SHP77 treated with DMSO at 0.1 percent for 48 hours (cell line): ENCODE measurements around the gene FCN1.

Source experiments
- DNase-seq: peaks from one replicate; lab custom pipeline; 2025; lab: John Stamatoyannopoulos, UW

FCN1 gene

GRCh38 chr9:134913713-134914500 is 3.8 kb downstream of the FCN1 start:
- DNase-seq = no peak

DNA sequence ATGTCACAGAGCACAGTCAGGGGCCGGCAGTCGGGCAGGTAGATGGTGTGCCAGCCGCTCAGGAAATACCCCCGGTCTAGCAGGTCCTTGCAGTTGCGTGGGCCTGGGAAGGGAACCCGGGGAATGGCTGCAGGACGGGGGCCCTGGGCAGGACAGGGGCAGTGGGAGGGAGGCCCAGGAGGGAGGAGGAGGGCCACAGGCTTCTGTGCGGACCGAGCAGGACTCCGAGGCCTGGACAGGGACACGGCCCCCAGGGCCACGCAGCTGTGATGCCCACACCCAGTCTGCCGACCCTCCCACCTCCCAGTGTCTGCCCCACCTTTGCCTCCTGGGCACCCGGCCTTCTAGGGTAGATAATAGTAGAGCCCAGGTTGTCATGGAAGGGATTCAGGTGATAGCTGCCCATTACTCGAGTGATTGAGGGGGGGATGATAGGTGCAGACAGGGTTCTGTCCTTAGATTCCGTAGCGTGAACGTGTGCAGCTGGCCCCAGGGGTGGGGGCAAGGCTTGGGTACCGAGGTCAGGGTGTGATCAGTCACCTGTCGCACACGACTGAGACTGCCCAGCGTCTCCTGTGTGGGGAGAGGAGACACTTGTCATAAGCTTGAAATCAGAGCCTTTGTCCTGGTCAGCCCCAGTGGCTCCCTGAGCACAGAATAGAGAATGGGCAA is 4.5 kb downstream of the FCN1 start:
- no peak for DNase-seq

DNA sequence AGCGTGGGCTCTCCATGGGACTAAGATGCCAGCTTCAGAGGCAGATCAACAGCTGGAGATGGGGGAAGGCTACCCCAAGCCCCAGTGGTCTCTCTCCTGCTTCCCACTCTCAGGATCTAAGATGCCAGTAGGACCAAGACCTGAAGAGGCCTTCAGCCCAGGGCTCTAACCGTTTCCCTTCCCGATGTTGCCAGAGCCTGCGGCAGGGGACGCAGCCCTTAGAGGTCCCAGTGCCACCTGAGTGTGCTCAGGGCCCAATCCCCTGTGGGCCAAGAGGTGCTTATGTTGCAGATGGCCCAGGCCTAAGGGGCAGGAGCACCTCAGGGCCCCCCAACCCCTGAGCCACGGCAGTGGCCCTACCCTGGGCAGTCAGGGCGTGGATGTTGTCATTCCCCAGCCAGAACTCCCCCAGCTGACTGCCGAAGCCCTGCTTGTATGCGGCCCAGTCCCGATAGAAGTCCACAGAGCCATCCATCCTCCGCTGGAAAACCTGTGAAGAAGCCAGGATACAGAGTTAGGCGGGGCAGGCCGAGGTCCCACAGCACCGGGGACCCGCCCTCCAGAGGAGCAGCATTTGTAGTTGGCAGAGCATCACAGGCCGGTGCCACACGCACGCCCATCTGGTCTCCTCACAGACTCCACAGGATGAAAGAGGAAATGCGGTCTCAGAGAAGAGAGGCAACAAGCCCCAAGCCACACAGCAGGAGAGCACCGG is 5.4 kb downstream of the FCN1 start:
- no peak for DNase-seq

DNA sequence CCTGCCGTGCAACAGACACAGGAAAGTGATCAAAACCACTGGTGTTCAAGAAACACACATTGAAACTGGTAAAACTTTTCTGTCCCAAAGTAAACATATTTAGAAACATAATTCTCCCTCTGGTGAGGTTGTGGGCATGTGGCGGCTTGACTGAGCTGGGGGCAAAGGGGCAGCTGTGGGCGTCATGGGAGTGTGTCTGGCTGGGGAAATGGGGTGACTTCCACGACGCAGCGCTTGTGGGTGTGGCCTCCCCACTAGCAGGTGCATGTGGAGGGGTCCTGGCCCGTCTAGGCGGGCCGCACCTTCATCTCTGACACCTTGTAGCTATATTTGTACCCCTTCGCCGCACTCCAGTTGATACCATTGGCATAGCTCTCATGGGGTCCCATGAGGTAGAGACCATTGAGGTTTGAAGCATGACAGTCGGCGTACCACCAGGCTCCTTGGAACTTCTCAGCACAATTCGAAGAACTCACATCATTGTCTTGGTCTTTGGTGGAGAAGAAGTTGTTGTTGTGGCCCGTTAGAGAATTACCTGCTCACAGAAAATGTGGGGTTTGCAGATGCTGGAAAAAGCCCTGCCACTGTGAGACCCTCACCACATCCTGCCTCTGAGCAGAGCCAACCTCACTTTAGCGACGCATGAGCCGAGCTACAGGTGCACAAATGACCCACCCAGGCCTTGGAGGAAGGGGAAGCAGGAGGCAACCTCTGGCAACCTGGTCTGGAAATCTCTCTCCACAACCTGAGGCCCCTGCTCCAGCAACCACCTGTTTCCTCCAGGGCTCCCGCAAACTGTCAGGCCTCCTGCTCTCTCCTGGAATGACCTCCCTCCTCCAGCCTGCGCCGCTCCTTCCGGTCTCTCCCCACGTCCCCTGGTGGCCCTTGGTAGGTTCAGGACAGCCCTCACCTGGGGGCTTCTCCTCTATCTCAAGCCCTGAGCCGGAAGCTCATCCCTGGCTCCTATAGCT is 7.9 kb downstream of the FCN1 start:
- no peak for DNase-seq

- DNase-seq = no peak
Observed at GRCh38 chr9:134908524-134909309, 9.0 kb downstream of the FCN1 start.

DNA sequence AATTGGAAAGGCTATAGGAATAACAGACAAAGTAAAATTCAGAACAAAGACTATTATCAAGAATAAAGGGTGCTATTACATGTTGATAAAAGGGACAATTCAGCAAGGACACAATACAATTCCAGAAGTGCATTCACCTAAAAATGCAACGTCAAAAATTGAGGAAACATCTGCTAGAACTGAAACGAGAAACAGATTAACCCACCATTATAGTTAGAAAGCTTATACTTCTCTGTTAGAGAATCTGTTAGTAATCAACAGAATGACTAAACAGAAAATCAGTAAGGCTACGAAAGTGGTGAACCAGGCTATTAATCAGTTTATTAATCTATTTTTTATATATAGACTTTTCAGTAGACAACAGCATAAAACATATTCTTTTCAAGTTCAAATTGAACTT is 14.8 kb downstream of the FCN1 start:
- no peak for DNase-seq

DNA sequence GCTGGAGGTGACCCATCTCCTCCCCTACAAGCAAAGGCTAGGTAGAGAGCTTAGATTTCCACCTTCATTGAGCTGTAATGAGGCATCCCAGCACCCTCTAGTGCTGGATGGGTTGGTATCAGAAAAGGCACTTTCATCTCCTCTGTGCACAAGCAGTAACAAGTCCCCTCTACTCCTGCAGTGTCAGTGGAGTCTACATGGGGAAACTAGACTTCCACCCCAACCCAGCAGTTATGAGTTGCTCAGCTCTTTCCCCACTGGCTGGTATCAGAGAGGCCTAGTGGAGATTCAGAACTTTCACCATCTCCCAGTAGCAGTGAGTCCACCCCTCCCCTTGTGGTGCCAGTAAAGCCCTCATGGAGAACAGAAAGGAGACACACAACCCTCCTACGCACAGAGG is 17.9 kb downstream of the FCN1 start:
- DNase-seq = no peak

- DNase-seq = no peak
Observed at GRCh38 chr9:134899168-134899567, 18.5 kb downstream of the FCN1 start.

DNA sequence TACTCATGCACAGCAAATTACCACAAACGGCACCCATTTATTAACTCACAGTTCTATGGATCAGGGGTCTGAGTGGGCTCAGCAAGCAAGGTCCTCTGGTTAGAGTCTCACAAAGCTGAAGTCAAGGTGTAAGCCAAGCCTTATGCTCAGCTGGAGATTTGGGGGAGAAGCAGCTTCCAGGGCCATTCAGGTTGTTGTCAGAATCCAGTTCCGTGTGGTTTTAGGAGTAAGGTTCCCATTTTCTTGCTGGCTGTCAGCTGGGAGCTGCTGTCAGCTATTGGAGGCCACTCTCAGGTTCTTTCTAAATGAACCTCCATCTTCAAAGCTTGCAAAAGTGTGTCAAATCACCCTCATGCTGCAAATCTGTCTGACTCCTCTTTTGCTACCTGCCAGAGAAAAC is 19.4 kb downstream of the FCN1 start:
- no peak for DNase-seq

GRCh38 chr9:134897584-134898170 is 20.0 kb downstream of the FCN1 start:
- no peak for DNase-seq

GRCh38 chr9:134896834-134897583 is 20.7 kb downstream of the FCN1 start:
- DNase-seq = no peak

- DNase-seq = no peak
Observed at GRCh38 chr9:134895908-134896833, 21.5 kb downstream of the FCN1 start.

GRCh38 chr9:134895567-134895907 is 22.2 kb downstream of the FCN1 start:
- no peak for DNase-seq

- DNase-seq = no peak
Observed at GRCh38 chr9:134895097-134895496, 22.6 kb downstream of the FCN1 start.

GRCh38 chr9:134894136-134894860 is 23.4 kb downstream of the FCN1 start:
- DNase-seq = no peak

DNA sequence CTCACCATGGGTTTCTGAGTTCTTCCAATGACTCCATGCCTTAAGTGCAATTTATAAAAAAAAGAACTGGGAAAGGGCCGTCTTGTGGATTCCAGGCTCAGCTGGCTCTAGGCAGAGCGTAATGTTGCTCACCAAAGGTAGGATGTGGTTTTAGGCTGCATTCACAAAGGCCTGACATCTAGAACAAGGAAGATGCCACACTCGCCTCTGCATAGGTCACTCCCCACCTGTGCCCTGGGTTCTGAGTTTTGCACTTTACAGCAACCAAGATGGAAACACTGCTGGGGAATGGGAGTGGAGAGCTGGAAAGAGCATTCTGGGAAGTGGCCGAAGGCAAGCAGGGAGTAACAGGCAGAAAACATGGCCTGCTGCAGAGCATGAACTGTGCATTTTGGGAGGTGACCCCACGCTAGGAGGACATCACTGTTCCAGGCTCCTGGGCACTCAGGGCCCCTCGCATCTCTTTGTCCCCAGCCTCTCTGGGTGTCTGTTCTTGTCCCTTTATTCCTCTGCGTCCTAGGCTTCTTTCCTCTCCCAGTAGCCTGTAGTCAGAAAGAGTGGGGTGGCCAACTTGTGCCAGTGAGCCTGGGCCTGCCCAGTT is 24.8 kb downstream of the FCN1 start:
- no peak for DNase-seq

- no peak for DNase-seq
Observed at GRCh38 chr9:134892221-134892620, 25.5 kb downstream of the FCN1 start.

GRCh38 chr9:134891713-134892112 is 26.0 kb downstream of the FCN1 start:
- DNase-seq = no peak
